ENCODE measurements around the gene FURIN. TPM values are rescaled to one million over a fixed set of nuclear protein-coding genes. Genes with fewer than 3 reads are reported as not detected.

The FURIN gene
- total and polyA plus RNA-seq, 8 donors: 43.6 to 114 (median 61.1) TPM

DNA sequence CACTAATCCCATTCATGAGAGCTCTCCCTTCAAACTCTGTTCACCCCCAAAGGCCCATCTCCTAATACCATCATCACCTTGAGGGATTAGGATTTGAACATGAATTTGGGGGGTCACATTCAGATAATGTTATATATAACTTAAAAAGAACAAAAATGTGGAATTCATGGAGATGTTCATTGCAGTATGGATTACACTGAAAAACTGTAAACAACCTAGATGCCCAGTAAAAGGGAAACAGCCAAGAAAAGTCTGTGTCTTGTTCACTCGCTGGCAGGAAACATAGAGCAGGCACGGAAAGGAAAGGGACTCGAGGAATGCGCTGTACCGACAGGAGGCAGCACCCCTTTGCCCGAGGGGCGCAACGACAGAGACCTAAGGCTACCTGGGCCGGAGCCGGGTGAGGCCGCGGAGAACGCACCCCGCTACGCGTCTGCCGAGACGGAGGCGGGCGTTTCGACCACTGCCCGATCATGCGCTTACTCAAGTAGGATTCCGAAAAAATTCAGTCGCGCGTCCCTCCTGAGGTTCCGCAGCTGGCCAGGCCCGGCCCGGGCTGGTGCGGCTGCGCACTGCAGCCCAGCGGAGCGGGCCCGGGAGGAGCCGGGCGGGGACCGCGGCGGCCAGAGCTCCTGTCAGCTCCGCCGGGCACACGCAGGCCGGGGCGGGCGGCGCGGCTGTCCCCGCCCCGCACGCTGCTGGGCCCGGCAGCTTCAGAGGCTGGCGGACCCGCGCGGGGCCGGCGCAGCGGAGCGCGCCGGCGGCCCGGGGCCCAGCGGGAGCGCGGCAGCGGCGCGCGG lies 33.9 kb downstream of the FURIN start:
- H3K4me3 ChIP-seq: peak overlapping the region; percentile 49 to 82
- ATAC-seq (peak; percentile 91), DNase-seq (peak; percentile 84 to 95 (median 87))
- intact Hi-C loops (cut with DNase I): no loop called here
- H3K9me3 ChIP-seq: no peaks in the 10 kb centered on the region
- TF ChIP-seq, protein P1, sequence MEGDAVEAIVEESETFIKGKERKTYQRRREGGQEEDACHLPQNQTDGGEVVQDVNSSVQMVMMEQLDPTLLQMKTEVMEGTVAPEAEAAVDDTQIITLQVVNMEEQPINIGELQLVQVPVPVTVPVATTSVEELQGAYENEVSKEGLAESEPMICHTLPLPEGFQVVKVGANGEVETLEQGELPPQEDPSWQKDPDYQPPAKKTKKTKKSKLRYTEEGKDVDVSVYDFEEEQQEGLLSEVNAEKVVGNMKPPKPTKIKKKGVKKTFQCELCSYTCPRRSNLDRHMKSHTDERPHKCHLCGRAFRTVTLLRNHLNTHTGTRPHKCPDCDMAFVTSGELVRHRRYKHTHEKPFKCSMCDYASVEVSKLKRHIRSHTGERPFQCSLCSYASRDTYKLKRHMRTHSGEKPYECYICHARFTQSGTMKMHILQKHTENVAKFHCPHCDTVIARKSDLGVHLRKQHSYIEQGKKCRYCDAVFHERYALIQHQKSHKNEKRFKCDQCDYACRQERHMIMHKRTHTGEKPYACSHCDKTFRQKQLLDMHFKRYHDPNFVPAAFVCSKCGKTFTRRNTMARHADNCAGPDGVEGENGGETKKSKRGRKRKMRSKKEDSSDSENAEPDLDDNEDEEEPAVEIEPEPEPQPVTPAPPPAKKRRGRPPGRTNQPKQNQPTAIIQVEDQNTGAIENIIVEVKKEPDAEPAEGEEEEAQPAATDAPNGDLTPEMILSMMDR (IDR thresholded peaks at IDR 0.05): peak; percentile 66 to 74
- peaks cover 8 to 20% of the 10 kb centered on the region in 2 donors for H3K4me1 ChIP-seq
- H3K36me3 ChIP-seq: peaks cover 0 to 26% of the 10 kb centered on the region in 2 donors
- peak overlapping the region; percentile 93 to 95 for H3K27ac ChIP-seq
- H3K27me3 ChIP-seq: no peaks in the 10 kb centered on the region

DNA sequence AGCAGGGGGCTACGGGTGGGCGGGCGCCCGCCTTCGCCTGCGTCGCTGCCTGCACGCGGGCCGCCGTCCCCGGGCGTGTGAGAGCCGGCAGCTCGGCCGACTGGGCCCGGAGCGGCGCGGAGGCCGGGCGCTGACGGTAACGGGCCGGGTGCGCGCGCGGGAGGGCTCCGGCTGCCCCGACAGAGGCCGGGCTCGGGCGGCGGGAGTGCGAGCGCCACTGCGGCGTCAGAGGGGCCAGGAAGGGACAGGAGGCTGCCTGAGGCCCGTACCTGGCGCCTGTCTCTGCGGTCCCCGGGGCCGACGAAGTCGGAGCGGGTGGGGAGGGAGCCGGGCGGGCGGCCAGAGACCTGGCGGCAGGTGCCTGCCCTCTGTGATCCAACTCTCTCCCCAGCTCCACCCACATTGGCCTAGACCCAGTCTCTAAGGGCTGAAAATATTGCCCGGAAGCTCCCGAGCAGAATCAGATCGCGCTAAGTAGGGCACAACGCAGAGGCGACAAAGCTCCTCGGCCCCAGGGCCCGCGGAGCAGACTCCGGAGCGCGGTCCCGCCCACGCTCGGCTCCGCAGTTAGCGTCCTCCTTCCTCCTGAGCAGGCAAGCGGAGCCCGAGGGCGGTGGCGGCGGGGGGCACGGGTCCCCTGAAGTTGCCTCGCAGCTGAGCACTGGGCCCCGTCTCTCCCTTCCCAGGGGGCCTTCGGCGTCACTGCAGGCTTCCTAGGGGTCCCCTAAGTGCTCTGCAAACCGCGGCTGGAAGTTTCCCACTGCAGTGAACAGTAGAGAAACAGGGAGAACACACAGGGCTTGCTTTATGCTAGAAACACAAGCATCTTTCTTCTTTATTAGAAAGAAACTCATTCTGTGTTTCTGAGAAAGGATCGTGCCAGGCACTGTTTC lies 34.7 kb downstream of the FURIN start, which contains the start of gene MAN2A2:
Gene MAN2A2 (plus strand): TSS at position 463 of the 893 bp plus-strand sequence. CDS start 906 bp downstream, outside the sequence.
- no peaks in the 10 kb centered on the region for H3K27me3 ChIP-seq
- peak within 1 kb of the TSS; percentile 80 to 82 for H3K4me3 ChIP-seq
- TF ChIP-seq, protein P1 (IDR thresholded peaks at IDR 0.05): no peak
- peaks cover 8 to 20% of the 10 kb centered on the region in 2 donors for H3K4me1 ChIP-seq
- intact Hi-C loops (cut with DNase I): no loop called here
- H3K36me3 ChIP-seq: peaks cover 0 to 34% of the 10 kb centered on the region in 2 donors
- no peaks in the 10 kb centered on the region for H3K9me3 ChIP-seq
- peak within 1 kb of the TSS; percentile 93 to 95 for H3K27ac ChIP-seq
- DNase-seq (peak; percentile 45 to 95 (median 62)), ATAC-seq (peak; percentile 70)

DNA sequence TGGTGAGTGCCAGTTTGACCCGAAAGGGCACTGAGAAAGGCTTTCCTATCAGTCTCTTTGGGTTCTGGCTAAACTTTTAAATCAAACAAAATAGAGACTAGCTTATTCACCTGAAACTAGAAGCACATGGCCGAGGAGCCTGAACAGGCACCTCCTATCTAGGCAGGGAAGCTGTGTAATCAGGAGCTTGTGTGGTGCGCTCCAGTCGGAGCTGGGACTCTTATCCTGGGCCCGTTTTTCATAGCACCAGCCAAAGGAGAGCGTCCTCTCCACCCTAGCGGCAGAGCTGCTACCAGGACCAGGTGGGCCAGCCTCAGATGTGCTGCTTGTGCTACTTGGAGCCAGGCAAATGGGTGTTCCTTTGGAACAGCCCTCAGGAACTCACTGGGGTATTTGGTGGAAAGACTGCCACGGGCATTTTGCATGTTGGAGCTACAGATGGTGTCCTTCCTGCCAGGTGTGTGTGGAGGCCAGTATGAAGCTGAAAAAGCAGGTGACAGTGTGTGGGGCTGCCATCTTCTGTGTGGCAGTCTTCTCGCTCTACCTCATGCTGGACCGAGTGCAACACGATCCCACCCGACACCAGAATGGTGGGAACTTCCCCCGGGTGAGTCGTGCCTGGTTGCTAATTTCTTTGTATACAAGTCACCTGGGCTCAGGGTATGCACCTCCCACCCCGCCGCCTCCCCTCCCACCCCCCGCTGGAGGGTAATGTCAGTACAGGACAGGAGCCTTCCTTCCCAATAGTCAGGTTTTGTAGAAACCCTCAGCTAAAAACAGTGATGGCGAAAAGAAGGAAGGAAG lies 35.5 kb downstream of the FURIN start:
- Histone ChIP-seq H3K4me3 (peak overlapping the region; percentile 80 to 82), H3K36me3 (peaks cover 0 to 43% of the 10 kb centered on the region in 2 donors), H3K9me3 (no peaks in the 10 kb centered on the region), H3K27me3 (no peaks in the 10 kb centered on the region), H3K27ac (peak overlapping the region; percentile 92 to 95), H3K4me1 (peaks cover 8 to 20% of the 10 kb centered on the region in 2 donors)
- TF ChIP-seq, protein P1 (IDR thresholded peaks at IDR 0.05): no peak
- ATAC-seq: peak; percentile 38
- peak in 1 of 4 donors; percentile 16 for DNase-seq
- intact Hi-C loops (cut with DNase I): no loop called here

DNA sequence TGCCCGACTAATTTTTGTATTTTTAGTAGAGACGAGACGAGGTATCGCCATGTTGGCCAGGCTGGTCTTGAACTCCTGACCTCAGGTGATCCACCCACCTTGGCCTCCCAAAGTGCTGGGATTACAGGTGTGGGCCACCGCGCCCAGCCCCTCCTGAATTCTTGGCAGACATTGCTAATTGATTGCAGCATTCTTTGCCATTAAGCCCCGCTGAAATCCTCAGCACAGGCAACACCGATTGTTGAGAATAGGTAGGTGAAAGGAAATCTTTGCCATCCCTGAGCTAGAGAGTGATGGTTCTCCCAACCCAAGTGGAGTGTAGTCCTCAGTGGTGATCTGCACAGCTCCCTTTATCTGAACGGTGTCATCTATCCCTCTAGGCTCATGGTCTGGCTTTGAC lies 36.4 kb downstream of the FURIN start:
- ATAC-seq (no peak), DNase-seq (no peak)
- TF ChIP-seq, protein P1 (IDR thresholded peaks at IDR 0.05): no peak
- no peaks in the 10 kb centered on the region for H3K27me3 ChIP-seq
- intact Hi-C loops (cut with DNase I): no loop called here
- no peak overlapping the region for H3K27ac ChIP-seq
- H3K9me3 ChIP-seq: no peaks in the 10 kb centered on the region
- H3K4me3 ChIP-seq: no peak overlapping the region
- H3K36me3 ChIP-seq: peaks cover 0 to 51% of the 10 kb centered on the region in 2 donors
- H3K4me1 ChIP-seq: peaks cover 8 to 20% of the 10 kb centered on the region in 2 donors
